GM12878 (cell line): ENCODE measurements around the gene ARL5C. TPM values are rescaled to one million over a fixed set of nuclear protein-coding genes. Genes with fewer than 3 reads are reported as not detected.

Experiments used
- ATAC-seq: fragments of 200-7000 bp; cut with Tn5 transposase; 3 replicates; pipeline ENCODE4 v1.9.1; 2020; ENCODE audit warnings: mild to moderate bottlenecking, moderate library complexity
- BruUV-seq: library from RNA; stranded (reverse); fragments of 400-500 nt; replicated peaks from 2 replicates; lab custom pipeline; 2021; lab: Mats Ljungman, UMichigan
- CTCF ChIA-PET: fragments of 300-600 bp; sonication (Branson Sonifier 250); formaldehyde crosslinking; extraction: SDS; loops from one replicate; lab custom pipeline; 2021; ENCODE audit warnings: inconsistent platforms; lab: Yijun Ruan, JAX
- POLR2A ChIA-PET: fragments of 350-600 bp; formaldehyde crosslinking; extraction: SDS; loops from one replicate; lab custom pipeline; 2021; ENCODE audit warnings: inconsistent platforms; lab: Charles Lee
- RAD21 ChIA-PET: fragments of 300-600 bp; sonication (Branson Sonifier 250); formaldehyde crosslinking; loops from one replicate; lab custom pipeline; 2023; ENCODE audit warnings: antibody characterized with exemption; ENCODE audit not compliant: unreplicated experiment; lab: Charles Lee
- SMC1A ChIA-PET: fragments of 300-600 bp; sonication (Branson Sonifier 250); formaldehyde crosslinking; loops from one replicate; lab custom pipeline; 2023; ENCODE audit not compliant: unreplicated experiment, uncharacterized antibody; lab: Charles Lee
- DNase-seq: peaks from one replicate; pipeline ENCODE4 v3.0.0-alpha.2; 2011; ENCODE audit warnings: low read depth, low spot score
- FAIRE-seq: peaks from 3 replicates; lab custom pipeline; 2011; peaks lifted over from hg19 to GRCh38; lab: Jason Lieb, UNC
- H2AFZ ChIP-seq: 2 replicates; pipeline ENCODE4 v1.6.0; 2011; ENCODE audit warnings: low read depth, low read length, control low read depth; ENCODE audit not compliant: control insufficient read depth
- H3K27ac ChIP-seq: 2 replicates; pipeline ENCODE4 v1.5.1; 2011; ENCODE audit warnings: control low read depth; ENCODE audit not compliant: control insufficient read depth, insufficient read depth
- H3K27me3 ChIP-seq, 2 experiments: replicated peaks in 1 of 2; 2 replicates each; pipeline versions ENCODE4 v1.6.0 to v1.6.1; 2011; ENCODE audit warnings: low read length in 1 of 2; ENCODE audit not compliant: control insufficient read depth in 2 of 2, insufficient read depth in 2 of 2
- H3K36me3 ChIP-seq, 2 experiments: 2 replicates each; pipeline ENCODE4 v1.5.1; 2011; ENCODE audit warnings: low read length in 1 of 2; ENCODE audit not compliant: control insufficient read depth in 2 of 2, insufficient read depth in 2 of 2
- H3K4me1 ChIP-seq: 2 replicates; pipeline ENCODE4 v1.6.1; 2011; ENCODE audit warnings: mild to moderate bottlenecking, low read length, moderate library complexity, mixed read lengths; ENCODE audit not compliant: control insufficient read depth, insufficient read depth
- H3K4me2 ChIP-seq: 2 replicates; pipeline ENCODE4 v1.6.0; 2011; ENCODE audit warnings: control low read depth; ENCODE audit not compliant: control insufficient read depth, insufficient read depth
- H3K4me3 ChIP-seq: fragments of 200-600 bp; sonication (generic); 2 replicates; pipeline ENCODE4 v1.5.1; 2016
- H3K79me2 ChIP-seq: 2 replicates; pipeline ENCODE4 v1.6.0; 2011; ENCODE audit warnings: low read length; ENCODE audit not compliant: control insufficient read depth, insufficient read depth
- H3K9ac ChIP-seq: 2 replicates; pipeline ENCODE4 v1.8.0; 2011; ENCODE audit warnings: low read length, control low read depth, mixed read lengths; ENCODE audit not compliant: control insufficient read depth, insufficient read depth
- H3K9me3 ChIP-seq: replicated peaks from 3 replicates; pipeline ENCODE4 v1.5.1; 2011; ENCODE audit warnings: mild to moderate bottlenecking, low read length; ENCODE audit not compliant: control insufficient read depth, insufficient read depth
- H4K20me1 ChIP-seq: 2 replicates; pipeline ENCODE4 v1.6.0; 2011; ENCODE audit not compliant: control insufficient read depth, insufficient read depth
- BACH1 ChIP-seq: fragments of 450-650 bp; IDR thresholded peaks from 2 replicates; pipeline ENCODE4 v1.6.1; 2017; ENCODE audit warnings: mild to moderate bottlenecking, borderline replicate concordance
- CBX5 ChIP-seq: sonication (generic); IDR thresholded peaks from 2 replicates; pipeline ENCODE4 v1.6.1; 2016; ENCODE audit warnings: low read depth, moderate library complexity, mild to moderate bottlenecking, inconsistent platforms
- CEBPB ChIP-seq, 2 experiments: fragments of 150-350 bp in 1 of 2; IDR thresholded peaks; 2 replicates each; pipeline ENCODE4 v1.6.1; 2012 to 2014; ENCODE audit warnings: low read depth in 2 of 2, low read length in 2 of 2, borderline replicate concordance in 1 of 2, inconsistent platforms in 1 of 2
- GATAD2B ChIP-seq: fragments of 450-650 bp; conservative IDR thresholded peaks from 2 replicates; pipeline ENCODE4 v1.6.1; 2017; ENCODE audit warnings: low read depth, mild to moderate bottlenecking, moderate library complexity
- HDAC6 ChIP-seq: fragments of 200-600 bp; sonication (generic); IDR thresholded peaks from one replicate; pipeline ENCODE4 v1.8.0; 2017; ENCODE audit warnings: antibody characterized with exemption; ENCODE audit not compliant: unreplicated experiment
- NBN ChIP-seq: fragments of 450-650 bp; IDR thresholded peaks from 2 replicates; pipeline ENCODE4 v1.6.1; 2016
- NR2C2 ChIP-seq: IDR thresholded peaks from 2 replicates; pipeline ENCODE4 v1.6.1; 2011; ENCODE audit warnings: borderline replicate concordance, low read depth; ENCODE audit not compliant: control insufficient read depth, insufficient read length
- PAX5 ChIP-seq: IDR thresholded peaks from 2 replicates; pipeline ENCODE4 v1.6.1; 2011; ENCODE audit warnings: low read depth, low read length, borderline replicate concordance
- PML ChIP-seq: IDR thresholded peaks from 2 replicates; pipeline ENCODE4 v1.6.1; 2012; ENCODE audit warnings: low read length, inconsistent platforms
- POU2F2 ChIP-seq: IDR thresholded peaks from 3 replicates; pipeline ENCODE4 v1.6.1; 2011; ENCODE audit warnings: low read depth, mild to moderate bottlenecking, low read length, borderline replicate concordance
- RAD21 ChIP-seq: IDR thresholded peaks from 2 replicates; pipeline ENCODE4 v1.6.1; 2011; ENCODE audit warnings: mild to moderate bottlenecking, low read depth, low read length, moderate library complexity; ENCODE audit not compliant: insufficient read depth
- RBBP5 ChIP-seq: fragments of 200-600 bp; sonication (generic); conservative IDR thresholded peaks from 2 replicates; pipeline ENCODE4 v1.6.1; 2016
- RFX5 ChIP-seq: IDR thresholded peaks from 2 replicates; pipeline ENCODE4 v1.6.1; 2011; ENCODE audit warnings: low read depth, low read length, improper control_type of control experiment
- RUNX3 ChIP-seq: IDR thresholded peaks from 2 replicates; pipeline ENCODE4 v1.6.1; 2012; ENCODE audit warnings: low read length, inconsistent platforms
- SP1 ChIP-seq: IDR thresholded peaks from one replicate; pipeline ENCODE4 v1.6.1; 2011; ENCODE audit warnings: low read depth, low read length
- STAT3 ChIP-seq: IDR thresholded peaks from 2 replicates; pipeline ENCODE4 v1.6.1; 2011; ENCODE audit warnings: low read depth, low read length, improper control_type of control experiment
- WGBS: methylation state at CpG from one replicate; pipeline ENCODE4 v1.1.6; 2016; ENCODE audit warnings: low lambda C conversion rate; ENCODE audit not compliant: insufficient replicate concordance, insufficient coverage; ENCODE audit errors: missing lambda C conversion rate; 5-methylcytosine and 5-hydroxymethylcytosine counted together
- in situ Hi-C: fragments of 300-500 bp; cut with MboI; formaldehyde crosslinking; loops from 9 replicates; pipeline ENCODE4 v1.14.3; 2018; ENCODE audit warnings: mixed read lengths
- intact Hi-C: fragments of 100-400 bp; cut with micrococcal nuclease; formaldehyde crosslinking; loops from one replicate; pipeline ENCODE4 v1.14.2; 2022; ENCODE audit not compliant: unreplicated experiment
- polyA plus RNA-seq, 11 experiments: library from polyadenylated mRNA; depleted of rRNA in 4 of 11; unstranded in 6 of 11; stranded (reverse) in 5 of 11; fragments of >200 nt; fragmentation: Nextera tagmentation in 4 of 11; fragmentation: Illumina TruSeq in 1 of 11; extraction: Ambion mirVana in 4 of 11; extraction: Trizol in 1 of 11; gene quantifications; 1 replicate in 1 of 11; 2 replicates in 10 of 11; pipeline versions ENCODE4 v1.2.1 to v1.2.3, GENCODE V29; 2011 to 2016; ENCODE audit warnings: inconsistent platforms in 2 of 11, missing spikeins in 2 of 11, low read depth in 1 of 11
- total RNA-seq, 4 experiments: library from RNA; depleted of rRNA in 3 of 4; stranded (reverse); fragments of >200 nt in 3 of 4; fragmentation: Illumina TruSeq in 1 of 4; extraction: Trizol in 1 of 4; gene quantifications; 2 replicates each; pipeline versions ENCODE4 v1.2.1 to v1.2.3, GENCODE V29; 2013 to 2021
- TF ChIP-seq, protein P1 (sequence below): fragments of 450-650 bp; IDR thresholded peaks from 2 replicates; pipeline ENCODE4 v1.6.1; 2017; ENCODE audit warnings: borderline replicate concordance
- TF ChIP-seq, protein P2 (sequence below): fragments of 150-350 bp; IDR thresholded peaks from 2 replicates; pipeline ENCODE4 v1.6.1; 2016; ENCODE audit warnings: low read depth, low read length
- TF ChIP-seq, protein P3 (sequence below): IDR thresholded peaks from 2 replicates; pipeline ENCODE4 v1.6.1; 2012; ENCODE audit warnings: low read length, inconsistent platforms

The ARL5C gene
- total and polyA plus RNA-seq, 10 of the 15 experiments (the other 5 are each of a cell fraction or from before 2014, with no cell fraction given) = not detected

DNA sequence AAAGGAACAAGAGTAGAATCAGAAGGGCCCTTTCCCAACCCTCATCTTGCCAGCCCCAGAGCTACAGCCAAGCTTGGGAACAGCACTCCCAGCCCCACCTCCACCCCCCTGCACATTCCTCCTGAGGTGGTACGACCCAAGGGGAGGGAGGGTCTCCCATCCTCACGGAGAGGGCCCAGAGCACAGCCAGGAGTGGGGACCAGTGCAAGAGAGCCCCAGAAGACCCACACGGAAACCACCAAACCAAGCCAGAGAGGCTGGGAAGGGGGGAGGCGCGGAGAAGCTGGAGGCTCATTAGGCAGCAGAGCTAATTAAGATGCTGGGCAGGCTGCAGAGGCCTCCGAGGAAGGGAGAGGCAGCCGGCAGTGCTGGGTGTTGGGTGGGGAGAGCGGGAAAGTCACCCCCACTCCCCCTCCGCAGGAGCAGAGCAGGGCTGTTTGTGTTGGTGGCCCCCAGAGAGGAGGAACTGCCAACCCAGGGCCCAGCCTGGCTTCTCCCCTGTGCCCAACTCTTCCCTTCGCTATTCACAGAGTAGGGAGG lies 29.1 kb upstream of the ARL5C start:
- no peak for ATAC-seq
- intact Hi-C loops (no loop called here), in situ Hi-C loops (no loop called here)
- SMC1A ChIA-PET = interaction anchor here (0.9 to 1.2 kb wide), 3 partner anchors 9 to 30 kb away, joined by 3 read pairs; no protein-coding TSS in a partner anchor
- Histone ChIP-seq H3K27me3 (no peaks in the 10 kb centered on the region), H2AFZ (no peak overlapping the region), H3K79me2 (peaks cover 10% of the 10 kb centered on the region), H3K4me3 (no peak overlapping the region), H3K4me2 (0 out of 2 replicates have a peak overlapping the region, but pooled peaks have one; percentile 3), H3K9me3 (no peaks in the 10 kb centered on the region), H3K4me1 (peaks cover 14% of the 10 kb centered on the region), H3K36me3 (peaks cover 0 to 6% of the 10 kb centered on the region in 2 experiments; a peak in 2 of 4 replicates), H4K20me1 (no peaks in the 10 kb centered on the region), H3K9ac (no peak overlapping the region; the same call in 1 of the 2 replicates), H3K27ac (no peak overlapping the region)
- no peak for DNase-seq
- RAD21 ChIA-PET = interaction anchor here (1.0 to 1.4 kb wide), 5 partner anchors 12 to 49 kb away, joined by 3 to 6 read pairs (median 5); no protein-coding TSS in a partner anchor
- 80% methylated on average over 10 of the region's 10 CpGs for WGBS
- CTCF ChIA-PET = interaction anchor here (0.7 to 2.5 kb wide), 9 partner anchors 9 to 50 kb away, joined by 3 to 20 read pairs (median 7); no protein-coding TSS in a partner anchor
- POLR2A ChIA-PET = interaction anchor here (0.5 to 2.0 kb wide), 3 partner anchors 12 to 41 kb away, joined by 3 to 9 read pairs (median 3); no protein-coding TSS in a partner anchor
- no TSS peak for BruUV-seq
- TF ChIP-seq BACH1 (no peak), RBBP5 (no peak), RAD21 (no peak), PAX5 (no peak), STAT3 (no peak), NBN (no peak), RUNX3 (no peak), CEBPB (IDR thresholded peaks at IDR 0.05; ENCODE audit: borderline replicate concordance in 1 of 2, low read depth in 2 of 2, low read length in 2 of 2) (no peak), POU2F2 (no peak), RFX5 (no peak), CBX5 (no peak), NR2C2 (no peak), HDAC6 (no peak), SP1 (no peak), GATAD2B (no peak), PML (no peak)
- TF ChIP-seq, protein P1, sequence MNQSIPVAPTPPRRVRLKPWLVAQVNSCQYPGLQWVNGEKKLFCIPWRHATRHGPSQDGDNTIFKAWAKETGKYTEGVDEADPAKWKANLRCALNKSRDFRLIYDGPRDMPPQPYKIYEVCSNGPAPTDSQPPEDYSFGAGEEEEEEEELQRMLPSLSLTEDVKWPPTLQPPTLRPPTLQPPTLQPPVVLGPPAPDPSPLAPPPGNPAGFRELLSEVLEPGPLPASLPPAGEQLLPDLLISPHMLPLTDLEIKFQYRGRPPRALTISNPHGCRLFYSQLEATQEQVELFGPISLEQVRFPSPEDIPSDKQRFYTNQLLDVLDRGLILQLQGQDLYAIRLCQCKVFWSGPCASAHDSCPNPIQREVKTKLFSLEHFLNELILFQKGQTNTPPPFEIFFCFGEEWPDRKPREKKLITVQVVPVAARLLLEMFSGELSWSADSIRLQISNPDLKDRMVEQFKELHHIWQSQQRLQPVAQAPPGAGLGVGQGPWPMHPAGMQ = no peak
- TF ChIP-seq, protein P2, sequence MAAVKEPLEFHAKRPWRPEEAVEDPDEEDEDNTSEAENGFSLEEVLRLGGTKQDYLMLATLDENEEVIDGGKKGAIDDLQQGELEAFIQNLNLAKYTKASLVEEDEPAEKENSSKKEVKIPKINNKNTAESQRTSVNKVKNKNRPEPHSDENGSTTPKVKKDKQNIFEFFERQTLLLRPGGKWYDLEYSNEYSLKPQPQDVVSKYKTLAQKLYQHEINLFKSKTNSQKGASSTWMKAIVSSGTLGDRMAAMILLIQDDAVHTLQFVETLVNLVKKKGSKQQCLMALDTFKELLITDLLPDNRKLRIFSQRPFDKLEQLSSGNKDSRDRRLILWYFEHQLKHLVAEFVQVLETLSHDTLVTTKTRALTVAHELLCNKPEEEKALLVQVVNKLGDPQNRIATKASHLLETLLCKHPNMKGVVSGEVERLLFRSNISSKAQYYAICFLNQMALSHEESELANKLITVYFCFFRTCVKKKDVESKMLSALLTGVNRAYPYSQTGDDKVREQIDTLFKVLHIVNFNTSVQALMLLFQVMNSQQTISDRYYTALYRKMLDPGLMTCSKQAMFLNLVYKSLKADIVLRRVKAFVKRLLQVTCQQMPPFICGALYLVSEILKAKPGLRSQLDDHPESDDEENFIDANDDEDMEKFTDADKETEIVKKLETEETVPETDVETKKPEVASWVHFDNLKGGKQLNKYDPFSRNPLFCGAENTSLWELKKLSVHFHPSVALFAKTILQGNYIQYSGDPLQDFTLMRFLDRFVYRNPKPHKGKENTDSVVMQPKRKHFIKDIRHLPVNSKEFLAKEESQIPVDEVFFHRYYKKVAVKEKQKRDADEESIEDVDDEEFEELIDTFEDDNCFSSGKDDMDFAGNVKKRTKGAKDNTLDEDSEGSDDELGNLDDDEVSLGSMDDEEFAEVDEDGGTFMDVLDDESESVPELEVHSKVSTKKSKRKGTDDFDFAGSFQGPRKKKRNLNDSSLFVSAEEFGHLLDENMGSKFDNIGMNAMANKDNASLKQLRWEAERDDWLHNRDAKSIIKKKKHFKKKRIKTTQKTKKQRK = no peak
- TF ChIP-seq, protein P3, sequence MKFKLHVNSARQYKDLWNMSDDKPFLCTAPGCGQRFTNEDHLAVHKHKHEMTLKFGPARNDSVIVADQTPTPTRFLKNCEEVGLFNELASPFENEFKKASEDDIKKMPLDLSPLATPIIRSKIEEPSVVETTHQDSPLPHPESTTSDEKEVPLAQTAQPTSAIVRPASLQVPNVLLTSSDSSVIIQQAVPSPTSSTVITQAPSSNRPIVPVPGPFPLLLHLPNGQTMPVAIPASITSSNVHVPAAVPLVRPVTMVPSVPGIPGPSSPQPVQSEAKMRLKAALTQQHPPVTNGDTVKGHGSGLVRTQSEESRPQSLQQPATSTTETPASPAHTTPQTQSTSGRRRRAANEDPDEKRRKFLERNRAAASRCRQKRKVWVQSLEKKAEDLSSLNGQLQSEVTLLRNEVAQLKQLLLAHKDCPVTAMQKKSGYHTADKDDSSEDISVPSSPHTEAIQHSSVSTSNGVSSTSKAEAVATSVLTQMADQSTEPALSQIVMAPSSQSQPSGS = no peak
- no peak for FAIRE-seq
